Fibroblast of pulmonary artery (primary cell): ENCODE data around the gene BEAN1.

Experiments used
- DNase-seq: peaks from one replicate; pipeline ENCODE4 v3.0.0-alpha.2; 2010; ENCODE audit warnings: low read depth
- H3K4me3 ChIP-seq: replicated peaks from 2 replicates; pipeline ENCODE4 v1.5.1; 2011; ENCODE audit warnings: low read depth, mild to moderate bottlenecking, control low read depth, low read length, moderate library complexity
- CTCF ChIP-seq: IDR thresholded peaks from 2 replicates; pipeline ENCODE4 v1.5.1; 2011; ENCODE audit warnings: mild to moderate bottlenecking, control low read depth, low read length, inconsistent platforms; ENCODE audit errors: missing control alignments

BEAN1 gene

DNA sequence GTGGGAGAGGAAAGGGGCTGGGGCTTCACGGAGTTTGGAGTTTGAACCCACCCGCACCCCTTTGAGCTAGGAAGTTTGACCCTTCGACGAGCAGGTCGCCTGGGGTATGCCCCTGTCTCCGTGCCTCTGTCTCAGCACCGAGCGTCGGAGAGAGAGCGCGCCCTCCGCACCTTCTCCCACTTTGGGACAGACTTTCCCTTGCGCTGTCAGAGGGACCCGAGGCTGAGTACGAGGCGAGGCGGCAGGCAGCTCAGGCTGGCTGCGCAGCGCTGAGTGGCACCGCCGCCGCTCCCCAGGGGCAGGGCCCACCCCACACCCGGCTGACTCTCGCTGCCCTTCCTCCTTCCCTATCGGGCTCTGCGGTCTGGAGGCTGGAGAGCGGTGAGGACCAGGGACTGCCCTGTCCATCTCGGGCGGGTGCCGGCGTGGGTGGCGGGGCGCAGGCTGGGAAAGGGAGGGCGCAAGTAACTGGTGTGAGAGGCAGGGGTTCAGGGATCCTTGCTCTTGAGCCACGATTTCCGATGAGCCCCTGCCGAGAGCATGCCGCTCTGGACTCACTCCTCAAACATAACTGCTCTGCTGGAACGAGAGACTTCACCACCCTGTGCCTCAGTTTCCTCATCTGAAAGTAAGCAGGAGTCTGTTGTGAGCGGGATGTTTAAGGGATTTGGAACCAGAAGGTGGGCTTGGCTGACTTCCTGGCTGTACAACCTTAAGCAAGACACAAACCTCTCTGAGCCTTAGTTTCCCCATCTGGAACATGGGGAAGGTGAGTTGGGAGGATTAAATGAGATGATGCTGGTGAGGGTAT is 981 bp downstream of the BEAN1 start:
- DNase-seq: no peak
- no peak for TF ChIP-seq CTCF
- peak overlapping the region; percentile 31 for H3K4me3 ChIP-seq

GRCh38 chr16:66428682-66429251 is 1.7 kb downstream of the BEAN1 start:
- no peak for DNase-seq
- no peak for TF ChIP-seq CTCF

GRCh38 chr16:66429290-66429962 is 2.3 kb downstream of the BEAN1 start:
- TF ChIP-seq CTCF: peak; percentile 11
- H3K4me3 ChIP-seq: no peak overlapping the region
- no peak for DNase-seq

More at GRCh38 chr16:66428682-66429251, 1.7 kb downstream of the BEAN1 start:
- H3K4me3 ChIP-seq: no peak overlapping the region

GRCh38 chr16:66430214-66430613 is 3.1 kb downstream of the BEAN1 start:
- no peak overlapping the region for H3K4me3 ChIP-seq
- no peak for TF ChIP-seq CTCF
- no peak for DNase-seq

DNA sequence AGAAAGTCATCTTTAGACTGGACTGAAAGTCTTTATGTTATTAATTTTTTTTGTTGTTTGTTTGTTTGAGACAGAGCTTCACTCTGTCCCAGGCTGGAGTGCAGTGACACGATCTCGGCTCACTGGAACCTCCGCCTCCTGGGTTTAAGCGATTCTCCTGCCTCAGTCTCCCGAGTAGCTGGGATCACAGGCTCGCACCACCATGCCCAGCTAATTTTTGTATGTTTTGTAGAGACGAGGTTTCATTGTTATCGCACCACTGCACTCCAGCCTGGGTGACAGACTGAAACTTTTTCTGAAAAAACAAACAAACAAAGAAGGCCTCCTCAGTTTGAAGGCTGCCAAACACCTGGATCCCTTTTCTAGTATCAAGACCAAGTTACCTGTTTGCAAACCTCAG is 4.7 kb downstream of the BEAN1 start:
- TF ChIP-seq CTCF: no peak

GRCh38 chr16:66432429-66432828 is 5.3 kb downstream of the BEAN1 start:
- DNase-seq: no peak
- no peak overlapping the region for H3K4me3 ChIP-seq
- TF ChIP-seq CTCF: no peak

More for the DNA sequence above, 4.7 kb downstream of the BEAN1 start:
- no peak for DNase-seq
- H3K4me3 ChIP-seq: no peak overlapping the region
